Measurements from ENCODE around the gene OLR1.
A peak's percentile ranks its signal among the peaks of the same experiment; 100 is the strongest.

Gene OLR1

DNA sequence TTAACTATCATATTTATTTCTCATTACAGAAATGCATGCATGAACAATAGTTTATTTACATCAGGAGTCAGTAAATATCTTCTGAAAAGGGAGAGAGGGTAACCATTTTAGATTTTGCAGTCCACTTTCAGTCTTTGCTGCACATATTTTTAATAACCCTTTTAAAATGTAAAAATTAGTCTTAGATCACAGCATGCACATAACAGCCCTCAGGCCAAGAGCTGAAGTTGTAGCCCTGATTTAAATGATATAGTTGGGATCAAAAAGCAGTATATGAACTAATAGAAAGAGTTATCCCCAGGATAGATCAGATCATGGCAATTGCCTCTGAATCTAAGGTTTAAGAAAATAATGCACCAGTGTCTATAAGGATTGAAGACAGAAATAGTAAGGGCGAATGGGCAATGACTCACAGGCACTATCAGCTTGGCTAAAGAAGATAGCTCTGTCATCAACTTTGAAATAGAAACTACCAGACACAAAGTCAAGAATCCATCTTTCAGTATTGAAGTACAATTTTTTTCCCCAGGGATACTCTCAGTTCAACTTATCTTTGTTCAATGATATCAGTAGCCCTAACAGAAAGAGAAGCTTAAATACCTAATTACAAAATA is 28.8 kb downstream of the OLR1 start:
- Histone ChIP-seq H2AFZ (ENCODE audit: low read length) (no peak overlapping the region), H3K4me2 (ENCODE audit: low read depth, low read length, poor library complexity, severe bottlenecking) (no peak overlapping the region), H3K27me3 (ENCODE audit: insufficient read depth, low read length, poor library complexity, severe bottlenecking) (no peaks in the 10 kb centered on the region)

DNA sequence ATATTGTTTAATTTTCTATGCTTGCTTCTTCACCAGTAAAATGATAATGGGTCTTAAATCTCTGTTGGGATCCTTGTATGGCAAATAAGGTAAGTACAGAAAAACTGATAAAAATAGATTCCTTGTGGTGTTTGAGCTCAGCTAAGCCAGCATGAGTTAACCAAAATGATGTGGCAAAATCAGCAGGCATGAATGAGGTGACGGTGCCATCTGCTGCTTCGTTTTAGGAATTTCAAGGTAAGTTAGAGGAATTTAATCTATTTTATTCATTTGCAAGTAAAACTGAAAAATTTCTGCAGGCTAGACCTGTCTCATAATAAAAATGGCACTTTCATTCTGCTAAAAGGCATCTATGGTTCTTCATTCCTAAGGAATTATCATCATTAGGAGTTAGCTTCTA is 31.9 kb downstream of the OLR1 start:
- Histone ChIP-seq H3K9me3 (ENCODE audit: insufficient read depth, low read depth, low read length) (no peaks in the 10 kb centered on the region), H3K79me2 (ENCODE audit: insufficient read depth, low read length) (no peaks in the 10 kb centered on the region), H3K4me2 (ENCODE audit: low read depth, low read length, poor library complexity, severe bottlenecking) (no peak overlapping the region), H3K36me3 (ENCODE audit: insufficient read depth, low read length) (no peaks in the 10 kb centered on the region), H3K27me3 (ENCODE audit: insufficient read depth, low read length, poor library complexity, severe bottlenecking) (no peaks in the 10 kb centered on the region), H3K4me1 (ENCODE audit: insufficient read depth, low read length, poor library complexity, severe bottlenecking) (no peaks in the 10 kb centered on the region), H3K4me3 (ENCODE audit: low read length, poor library complexity, severe bottlenecking) (no peak overlapping the region), H3F3A (ENCODE audit: low read depth) (no peaks in the 10 kb centered on the region), H3K9ac (ENCODE audit: low read depth, low read length, poor library complexity, severe bottlenecking) (no peak overlapping the region), H2AFZ (ENCODE audit: low read length) (no peak overlapping the region), H3K9me2 (replicated peaks; ENCODE audit: low read depth, low read length) (no peaks in the 10 kb centered on the region), H4K20me1 (ENCODE audit: insufficient read depth, low read length, poor library complexity, severe bottlenecking) (no peaks in the 10 kb centered on the region)
- no peak for TF ChIP-seq EZH2phosphoT487 (IDR thresholded peaks at IDR 0.05; ENCODE audit: borderline replicate concordance)
- TF ChIP-seq, protein P1, sequence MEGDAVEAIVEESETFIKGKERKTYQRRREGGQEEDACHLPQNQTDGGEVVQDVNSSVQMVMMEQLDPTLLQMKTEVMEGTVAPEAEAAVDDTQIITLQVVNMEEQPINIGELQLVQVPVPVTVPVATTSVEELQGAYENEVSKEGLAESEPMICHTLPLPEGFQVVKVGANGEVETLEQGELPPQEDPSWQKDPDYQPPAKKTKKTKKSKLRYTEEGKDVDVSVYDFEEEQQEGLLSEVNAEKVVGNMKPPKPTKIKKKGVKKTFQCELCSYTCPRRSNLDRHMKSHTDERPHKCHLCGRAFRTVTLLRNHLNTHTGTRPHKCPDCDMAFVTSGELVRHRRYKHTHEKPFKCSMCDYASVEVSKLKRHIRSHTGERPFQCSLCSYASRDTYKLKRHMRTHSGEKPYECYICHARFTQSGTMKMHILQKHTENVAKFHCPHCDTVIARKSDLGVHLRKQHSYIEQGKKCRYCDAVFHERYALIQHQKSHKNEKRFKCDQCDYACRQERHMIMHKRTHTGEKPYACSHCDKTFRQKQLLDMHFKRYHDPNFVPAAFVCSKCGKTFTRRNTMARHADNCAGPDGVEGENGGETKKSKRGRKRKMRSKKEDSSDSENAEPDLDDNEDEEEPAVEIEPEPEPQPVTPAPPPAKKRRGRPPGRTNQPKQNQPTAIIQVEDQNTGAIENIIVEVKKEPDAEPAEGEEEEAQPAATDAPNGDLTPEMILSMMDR (conservative IDR thresholded peaks at IDR 0.05; ENCODE audit: low read length) = peak; percentile 61

More for the DNA sequence above, 28.8 kb downstream of the OLR1 start:
- Histone ChIP-seq H4K20me1 (ENCODE audit: insufficient read depth, low read length, poor library complexity, severe bottlenecking) (no peaks in the 10 kb centered on the region), H3K4me1 (ENCODE audit: insufficient read depth, low read length, poor library complexity, severe bottlenecking) (no peaks in the 10 kb centered on the region), H3K79me2 (ENCODE audit: insufficient read depth, low read length) (no peaks in the 10 kb centered on the region), H3K9me2 (replicated peaks; ENCODE audit: low read depth, low read length) (no peaks in the 10 kb centered on the region), H3K36me3 (ENCODE audit: insufficient read depth, low read length) (no peaks in the 10 kb centered on the region), H3K9ac (ENCODE audit: low read depth, low read length, poor library complexity, severe bottlenecking) (no peak overlapping the region), H3K4me3 (ENCODE audit: low read length, poor library complexity, severe bottlenecking) (no peak overlapping the region), H3K9me3 (ENCODE audit: insufficient read depth, low read depth, low read length) (no peaks in the 10 kb centered on the region), H3F3A (ENCODE audit: low read depth) (no peaks in the 10 kb centered on the region)
- TF ChIP-seq EZH2phosphoT487 (IDR thresholded peaks at IDR 0.05; ENCODE audit: borderline replicate concordance) = no peak
- TF ChIP-seq, protein P1 (conservative IDR thresholded peaks at IDR 0.05; ENCODE audit: low read length) = no peak

DNA sequence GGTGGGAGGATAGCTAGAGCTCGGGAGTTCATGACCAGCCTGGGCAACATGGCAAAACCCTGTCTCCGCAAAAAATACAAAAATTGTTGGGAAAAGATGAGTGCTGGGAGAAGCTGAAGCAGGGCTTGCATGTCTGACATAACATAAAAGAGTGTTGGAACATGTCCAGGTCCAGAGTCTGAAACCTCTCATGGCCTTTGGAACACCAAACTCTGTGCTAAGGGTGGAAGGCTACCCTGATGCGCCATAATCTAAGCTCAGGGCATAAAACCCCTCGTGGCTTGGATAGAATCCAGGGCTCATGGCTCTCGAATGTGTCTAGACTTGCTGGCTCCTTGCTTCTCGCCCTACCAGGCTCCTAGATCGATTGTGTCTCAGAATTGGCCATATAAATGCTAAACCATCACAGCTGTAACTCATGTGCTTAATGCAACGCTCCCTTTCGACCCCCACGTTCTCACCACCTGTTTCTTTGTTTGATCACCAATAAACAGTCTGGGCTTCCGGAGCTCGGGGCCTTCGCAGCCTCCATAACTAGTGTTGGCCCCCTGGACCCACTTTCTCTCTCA is 35.2 kb downstream of the OLR1 start:
- H3K9me3 ChIP-seq (ENCODE audit: insufficient read depth, low read depth, low read length) = no peaks in the 10 kb centered on the region
- no peaks in the 10 kb centered on the region for H3K27me3 ChIP-seq (ENCODE audit: insufficient read depth, low read length, poor library complexity, severe bottlenecking)
- H3K4me3 ChIP-seq (ENCODE audit: low read length, poor library complexity, severe bottlenecking) = no peak overlapping the region
- H3K79me2 ChIP-seq (ENCODE audit: insufficient read depth, low read length) = no peaks in the 10 kb centered on the region
- H2AFZ ChIP-seq (ENCODE audit: low read length) = no peak overlapping the region
- TF ChIP-seq, protein P1 (conservative IDR thresholded peaks at IDR 0.05; ENCODE audit: low read length) = no peak
- no peak for TF ChIP-seq EZH2phosphoT487 (IDR thresholded peaks at IDR 0.05; ENCODE audit: borderline replicate concordance)
- H3K4me1 ChIP-seq (ENCODE audit: insufficient read depth, low read length, poor library complexity, severe bottlenecking) = no peaks in the 10 kb centered on the region
- H3K36me3 ChIP-seq (ENCODE audit: insufficient read depth, low read length) = no peaks in the 10 kb centered on the region
- H3F3A ChIP-seq (ENCODE audit: low read depth) = no peaks in the 10 kb centered on the region
- no peak overlapping the region for H3K9ac ChIP-seq (ENCODE audit: low read depth, low read length, poor library complexity, severe bottlenecking)
- H3K9me2 ChIP-seq (replicated peaks; ENCODE audit: low read depth, low read length) = no peaks in the 10 kb centered on the region
- H3K4me2 ChIP-seq (ENCODE audit: low read depth, low read length, poor library complexity, severe bottlenecking) = no peak overlapping the region
- H4K20me1 ChIP-seq (ENCODE audit: insufficient read depth, low read length, poor library complexity, severe bottlenecking) = no peaks in the 10 kb centered on the region

All from Loucy (cell line).